K562 (cell line): ENCODE results near the gene CD164L2. TPM values are rescaled to one million over a fixed set of nuclear protein-coding genes. Genes with fewer than 3 reads are reported as not detected.
A peak's percentile ranks its signal among the peaks of the same experiment; 100 is the strongest.

ENCODE experiments used
- ATF1 ChIP-seq, 2 experiments: fragments of 450-650 bp in 1 of 2; IDR thresholded peaks; 2 replicates each; pipeline ENCODE4 v1.6.1; 2016; ENCODE audit warnings: missing compliant biosample characterization in 1 of 2, missing genetic modification characterization in 1 of 2
- FOXA3 ChIP-seq, 2 experiments: fragments of 450-650 bp in 1 of 2; sonication (generic) in 1 of 2; formaldehyde crosslinking; IDR thresholded peaks in 1 of 2; conservative IDR thresholded peaks in 1 of 2; 2 replicates each; pipeline versions ENCODE4 v1.4.0 to v1.8.0; 2020 to 2022; ENCODE audit warnings: mild to moderate bottlenecking in 2 of 2, missing genetic modification reagents in 1 of 2
- GATAD2B ChIP-seq: fragments of 450-650 bp; IDR thresholded peaks from 2 replicates; pipeline ENCODE4 v1.6.1; 2017; ENCODE audit warnings: mild to moderate bottlenecking, borderline replicate concordance
- HDAC3 ChIP-seq: fragments of 450-650 bp; IDR thresholded peaks from 2 replicates; pipeline ENCODE4 v1.6.1; 2018; ENCODE audit warnings: borderline replicate concordance, mild to moderate bottlenecking, moderate library complexity; ENCODE audit not compliant: partially characterized antibody
- JUN ChIP-seq, 2 experiments: sonication (generic) in 1 of 2; formaldehyde crosslinking in 1 of 2; IDR thresholded peaks; 2 replicates each; pipeline versions ENCODE4 v1.6.1 to v1.8.0; 2012 to 2022; ENCODE audit warnings: borderline replicate concordance in 2 of 2, mild to moderate bottlenecking in 2 of 2, improper control_type of control experiment in 1 of 2, low read depth in 1 of 2, low read length in 1 of 2, missing genetic modification reagents in 1 of 2
- NR1H2 ChIP-seq: sonication (generic); formaldehyde crosslinking; IDR thresholded peaks from 2 replicates; pipeline ENCODE4 v1.4.0; 2020; ENCODE audit warnings: mild to moderate bottlenecking, missing genetic modification reagents
- ZNF274 ChIP-seq: IDR thresholded peaks from 2 replicates; pipeline ENCODE4 v1.6.1; 2011; ENCODE audit warnings: low read depth, mild to moderate bottlenecking, low read length, moderate library complexity, borderline replicate concordance
- polyA plus RNA-seq, 8 experiments: library from polyadenylated mRNA; depleted of rRNA in 4 of 8; stranded (reverse) in 5 of 8; unstranded in 3 of 8; fragments of >200 nt; fragmentation: Nextera tagmentation in 2 of 8; fragmentation: Illumina TruSeq in 1 of 8; extraction: Ambion mirVana in 2 of 8; extraction: Trizol in 1 of 8; gene quantifications; 2 replicates each; pipeline versions ENCODE4 v1.2.1 to v1.2.3, GENCODE V29; 2011 to 2014; ENCODE audit warnings: inconsistent platforms in 1 of 8, missing spikeins in 1 of 8
- total RNA-seq, 7 experiments: library from RNA; depleted of rRNA in 6 of 7; stranded (reverse); fragments of >200 nt in 6 of 7; fragmentation: Illumina TruSeq in 2 of 7; extraction: Trizol in 2 of 7; gene quantifications; 2 replicates each; pipeline versions ENCODE4 v1.2.1 to v1.2.3, GENCODE V29; 2011 to 2021; ENCODE audit warnings: low replicate concordance in 1 of 7
- TF ChIP-seq, protein P1 (sequence below): conservative IDR thresholded peaks from 2 replicates; pipeline ENCODE4 v1.6.1; 2011; ENCODE audit warnings: low read depth, mild to moderate bottlenecking, low read length; ENCODE audit not compliant: control insufficient read depth
- TF ChIP-seq, protein P2 (sequence below), 2 experiments: IDR thresholded peaks in 1 of 2; conservative IDR thresholded peaks in 1 of 2; 2 replicates each; pipeline ENCODE4 v1.6.1; 2016; ENCODE audit warnings: low read depth in 2 of 2, mild to moderate bottlenecking in 1 of 2, missing compliant biosample characterization in 1 of 2, missing genetic modification characterization in 1 of 2, moderate library complexity in 1 of 2
- TF ChIP-seq, protein P3 (sequence below): fragments of 200-800 bp; sonication (Bioruptor generic); IDR thresholded peaks from 2 replicates; pipeline ENCODE4 v1.6.1; 2017; ENCODE audit warnings: missing genetic modification characterization, missing compliant biosample characterization
- TF ChIP-seq, protein P4 (sequence below), 3 experiments: fragments of 200-800 bp in 1 of 3; sonication (Bioruptor generic) in 1 of 3; sonication (generic) in 1 of 3; formaldehyde crosslinking in 1 of 3; IDR thresholded peaks; 2 replicates each; pipeline versions ENCODE4 v1.6.1 to v1.8.0; 2016 to 2022; ENCODE audit warnings: mild to moderate bottlenecking in 2 of 3, missing compliant biosample characterization in 2 of 3, missing genetic modification characterization in 2 of 3, missing genetic modification reagents in 1 of 3
- TF ChIP-seq, protein P5 (sequence below), 2 experiments: fragments of 450-650 bp in 1 of 2; sonication (generic) in 1 of 2; formaldehyde crosslinking in 1 of 2; IDR thresholded peaks in 1 of 2; conservative IDR thresholded peaks in 1 of 2; 2 replicates each; pipeline versions ENCODE4 v1.6.1 to v1.8.1; 2016 to 2023; ENCODE audit warnings: mild to moderate bottlenecking in 2 of 2, moderate library complexity in 2 of 2, inconsistent platforms in 1 of 2, missing genetic modification reagents in 1 of 2
- TF ChIP-seq, protein P6 (sequence below): IDR thresholded peaks from 2 replicates; pipeline ENCODE4 v1.6.1; 2011; ENCODE audit not compliant: insufficient read length; ENCODE audit errors: extremely low read depth

The CD164L2 gene
- total and polyA plus RNA-seq, 9 of the 15 experiments (the other 6 are each of a cell fraction or from before 2014, with no cell fraction given), result 0.08 to 0.92 (median 0.38) TPM; not detected in 1

DNA sequence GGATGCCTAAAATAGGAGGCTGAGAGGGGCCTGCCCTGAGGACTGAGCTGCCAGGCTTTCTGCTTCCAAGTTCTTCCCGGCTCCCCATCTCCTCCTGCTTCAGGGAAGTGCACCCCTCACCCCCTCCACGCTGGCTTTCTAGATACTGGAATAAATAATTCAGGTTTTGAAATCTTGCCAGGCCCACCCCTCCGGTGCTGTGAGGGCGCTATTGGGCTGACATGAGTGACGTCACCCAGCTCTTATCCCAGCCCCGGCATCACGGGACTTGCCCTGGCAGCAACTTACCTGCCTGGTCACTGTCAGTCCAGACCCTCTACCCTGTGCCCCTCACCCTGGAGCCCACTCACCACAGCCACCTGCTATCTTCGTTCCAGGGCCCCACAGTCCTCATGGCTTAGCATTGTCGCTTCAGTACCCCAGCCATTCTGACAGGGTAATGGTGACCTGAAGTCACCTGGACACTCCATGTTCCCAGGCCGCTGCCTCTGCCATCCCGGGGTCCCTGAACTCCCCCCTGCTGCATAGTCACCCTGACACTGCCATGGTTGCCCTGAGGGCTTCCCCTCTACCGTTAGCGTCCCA is 8.5 kb upstream of the CD164L2 start (continued):
- TF ChIP-seq GATAD2B (no peak), FOXA3 (CRISPR knock-in tag; conservative IDR thresholded peaks at IDR 0.05 in 1 of 2, IDR thresholded peaks at IDR 0.05 in 1 of 2) (peak in 1 of 2 experiments; percentile 20; a peak in 1 of 4 replicates), NR1H2 (CRISPR knock-in tag) (peak; percentile 68; the same call in 1 of the 2 replicates), JUN (IDR thresholded peaks at IDR 0.05; ENCODE audit: borderline replicate concordance, low read depth, low read length) (peak; percentile 41; the same call in 1 of the 2 replicates), JUN (CRISPR knock-in tag; IDR thresholded peaks at IDR 0.05; ENCODE audit: borderline replicate concordance) (0 out of 2 replicates have a peak, but pooled peaks have one; percentile 59), ATF1 (CRISPR knock-in tag; IDR thresholded peaks at IDR 0.05) (no peak), ATF1 (tag; IDR thresholded peaks at IDR 0.05) (peak; percentile 47), HDAC3 (no peak), ZNF274 (no peak)
- TF ChIP-seq, protein P1, sequence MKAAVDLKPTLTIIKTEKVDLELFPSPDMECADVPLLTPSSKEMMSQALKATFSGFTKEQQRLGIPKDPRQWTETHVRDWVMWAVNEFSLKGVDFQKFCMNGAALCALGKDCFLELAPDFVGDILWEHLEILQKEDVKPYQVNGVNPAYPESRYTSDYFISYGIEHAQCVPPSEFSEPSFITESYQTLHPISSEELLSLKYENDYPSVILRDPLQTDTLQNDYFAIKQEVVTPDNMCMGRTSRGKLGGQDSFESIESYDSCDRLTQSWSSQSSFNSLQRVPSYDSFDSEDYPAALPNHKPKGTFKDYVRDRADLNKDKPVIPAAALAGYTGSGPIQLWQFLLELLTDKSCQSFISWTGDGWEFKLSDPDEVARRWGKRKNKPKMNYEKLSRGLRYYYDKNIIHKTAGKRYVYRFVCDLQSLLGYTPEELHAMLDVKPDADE, result 0 out of 2 replicates have a peak, but pooled peaks have one; percentile 31
- TF ChIP-seq, protein P2, sequence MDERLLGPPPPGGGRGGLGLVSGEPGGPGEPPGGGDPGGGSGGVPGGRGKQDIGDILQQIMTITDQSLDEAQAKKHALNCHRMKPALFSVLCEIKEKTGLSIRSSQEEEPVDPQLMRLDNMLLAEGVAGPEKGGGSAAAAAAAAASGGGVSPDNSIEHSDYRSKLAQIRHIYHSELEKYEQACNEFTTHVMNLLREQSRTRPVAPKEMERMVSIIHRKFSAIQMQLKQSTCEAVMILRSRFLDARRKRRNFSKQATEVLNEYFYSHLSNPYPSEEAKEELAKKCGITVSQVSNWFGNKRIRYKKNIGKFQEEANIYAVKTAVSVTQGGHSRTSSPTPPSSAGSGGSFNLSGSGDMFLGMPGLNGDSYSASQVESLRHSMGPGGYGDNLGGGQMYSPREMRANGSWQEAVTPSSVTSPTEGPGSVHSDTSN (CRISPR knock-in tag; IDR thresholded peaks at IDR 0.05; ENCODE audit: low read depth), result no peak
- TF ChIP-seq, protein P2 (tag; conservative IDR thresholded peaks at IDR 0.05; ENCODE audit: low read depth), result no peak
- TF ChIP-seq, protein P3, sequence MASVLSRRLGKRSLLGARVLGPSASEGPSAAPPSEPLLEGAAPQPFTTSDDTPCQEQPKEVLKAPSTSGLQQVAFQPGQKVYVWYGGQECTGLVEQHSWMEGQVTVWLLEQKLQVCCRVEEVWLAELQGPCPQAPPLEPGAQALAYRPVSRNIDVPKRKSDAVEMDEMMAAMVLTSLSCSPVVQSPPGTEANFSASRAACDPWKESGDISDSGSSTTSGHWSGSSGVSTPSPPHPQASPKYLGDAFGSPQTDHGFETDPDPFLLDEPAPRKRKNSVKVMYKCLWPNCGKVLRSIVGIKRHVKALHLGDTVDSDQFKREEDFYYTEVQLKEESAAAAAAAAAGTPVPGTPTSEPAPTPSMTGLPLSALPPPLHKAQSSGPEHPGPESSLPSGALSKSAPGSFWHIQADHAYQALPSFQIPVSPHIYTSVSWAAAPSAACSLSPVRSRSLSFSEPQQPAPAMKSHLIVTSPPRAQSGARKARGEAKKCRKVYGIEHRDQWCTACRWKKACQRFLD, result 0 out of 2 replicates have a peak, but pooled peaks have one; percentile 59
- TF ChIP-seq, protein P4, sequence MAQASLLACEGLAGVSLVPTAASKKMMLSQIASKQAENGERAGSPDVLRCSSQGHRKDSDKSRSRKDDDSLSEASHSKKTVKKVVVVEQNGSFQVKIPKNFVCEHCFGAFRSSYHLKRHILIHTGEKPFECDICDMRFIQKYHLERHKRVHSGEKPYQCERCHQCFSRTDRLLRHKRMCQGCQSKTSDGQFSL (CRISPR knock-in tag; IDR thresholded peaks at IDR 0.05), result 0 out of 2 replicates have a peak, but pooled peaks have one; percentile 18
- TF ChIP-seq, protein P4 (tag; IDR thresholded peaks at IDR 0.05), result no peak
- TF ChIP-seq, protein P5, sequence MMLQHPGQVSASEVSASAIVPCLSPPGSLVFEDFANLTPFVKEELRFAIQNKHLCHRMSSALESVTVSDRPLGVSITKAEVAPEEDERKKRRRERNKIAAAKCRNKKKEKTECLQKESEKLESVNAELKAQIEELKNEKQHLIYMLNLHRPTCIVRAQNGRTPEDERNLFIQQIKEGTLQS (IDR thresholded peaks at IDR 0.05), result peak; percentile 95
- TF ChIP-seq, protein P5 (CRISPR knock-in tag; conservative IDR thresholded peaks at IDR 0.05), result no peak
- TF ChIP-seq, protein P6, sequence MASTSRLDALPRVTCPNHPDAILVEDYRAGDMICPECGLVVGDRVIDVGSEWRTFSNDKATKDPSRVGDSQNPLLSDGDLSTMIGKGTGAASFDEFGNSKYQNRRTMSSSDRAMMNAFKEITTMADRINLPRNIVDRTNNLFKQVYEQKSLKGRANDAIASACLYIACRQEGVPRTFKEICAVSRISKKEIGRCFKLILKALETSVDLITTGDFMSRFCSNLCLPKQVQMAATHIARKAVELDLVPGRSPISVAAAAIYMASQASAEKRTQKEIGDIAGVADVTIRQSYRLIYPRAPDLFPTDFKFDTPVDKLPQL, result no peak
